GM12878 (cell line): Measurements from ENCODE around the gene DHCR24. TPM values are rescaled to one million over a fixed set of nuclear protein-coding genes. Genes with fewer than 3 reads are reported as not detected.
A peak's percentile ranks its signal among the peaks of the same experiment; 100 is the strongest.

ENCODE experiments used
- ATAC-seq: fragments of 200-7000 bp; cut with Tn5 transposase; 3 replicates; pipeline ENCODE4 v1.9.1; 2020; ENCODE audit warnings: mild to moderate bottlenecking, moderate library complexity
- BruUV-seq: library from RNA; stranded (reverse); fragments of 400-500 nt; replicated peaks from 2 replicates; lab custom pipeline; 2021; lab: Mats Ljungman, UMichigan
- CTCF ChIA-PET: fragments of 300-600 bp; sonication (Branson Sonifier 250); formaldehyde crosslinking; extraction: SDS; loops from one replicate; lab custom pipeline; 2021; ENCODE audit warnings: inconsistent platforms; lab: Yijun Ruan, JAX
- POLR2A ChIA-PET: fragments of 350-600 bp; formaldehyde crosslinking; extraction: SDS; loops from one replicate; lab custom pipeline; 2021; ENCODE audit warnings: inconsistent platforms; lab: Charles Lee
- RAD21 ChIA-PET: fragments of 300-600 bp; sonication (Branson Sonifier 250); formaldehyde crosslinking; loops from one replicate; lab custom pipeline; 2023; ENCODE audit warnings: antibody characterized with exemption; ENCODE audit not compliant: unreplicated experiment; lab: Charles Lee
- SMC1A ChIA-PET: fragments of 300-600 bp; sonication (Branson Sonifier 250); formaldehyde crosslinking; loops from one replicate; lab custom pipeline; 2023; ENCODE audit not compliant: unreplicated experiment, uncharacterized antibody; lab: Charles Lee
- DNase-seq: peaks from one replicate; pipeline ENCODE4 v3.0.0-alpha.2; 2011; ENCODE audit warnings: low read depth, low spot score
- FAIRE-seq: peaks from 3 replicates; lab custom pipeline; 2011; peaks lifted over from hg19 to GRCh38; lab: Jason Lieb, UNC
- H2AFZ ChIP-seq: 2 replicates; pipeline ENCODE4 v1.6.0; 2011; ENCODE audit warnings: low read depth, low read length, control low read depth; ENCODE audit not compliant: control insufficient read depth
- H3K27ac ChIP-seq: 2 replicates; pipeline ENCODE4 v1.5.1; 2011; ENCODE audit warnings: control low read depth; ENCODE audit not compliant: control insufficient read depth, insufficient read depth
- H3K27me3 ChIP-seq, 2 experiments: replicated peaks in 1 of 2; 2 replicates each; pipeline versions ENCODE4 v1.6.0 to v1.6.1; 2011; ENCODE audit warnings: low read length in 1 of 2; ENCODE audit not compliant: control insufficient read depth in 2 of 2, insufficient read depth in 2 of 2
- H3K36me3 ChIP-seq, 2 experiments: 2 replicates each; pipeline ENCODE4 v1.5.1; 2011; ENCODE audit warnings: low read length in 1 of 2; ENCODE audit not compliant: control insufficient read depth in 2 of 2, insufficient read depth in 2 of 2
- H3K4me1 ChIP-seq: 2 replicates; pipeline ENCODE4 v1.6.1; 2011; ENCODE audit warnings: mild to moderate bottlenecking, low read length, moderate library complexity, mixed read lengths; ENCODE audit not compliant: control insufficient read depth, insufficient read depth
- H3K4me2 ChIP-seq: 2 replicates; pipeline ENCODE4 v1.6.0; 2011; ENCODE audit warnings: control low read depth; ENCODE audit not compliant: control insufficient read depth, insufficient read depth
- H3K4me3 ChIP-seq: fragments of 200-600 bp; sonication (generic); 2 replicates; pipeline ENCODE4 v1.5.1; 2016
- H3K79me2 ChIP-seq: 2 replicates; pipeline ENCODE4 v1.6.0; 2011; ENCODE audit warnings: low read length; ENCODE audit not compliant: control insufficient read depth, insufficient read depth
- H3K9ac ChIP-seq: 2 replicates; pipeline ENCODE4 v1.8.0; 2011; ENCODE audit warnings: low read length, control low read depth, mixed read lengths; ENCODE audit not compliant: control insufficient read depth, insufficient read depth
- H3K9me3 ChIP-seq: replicated peaks from 3 replicates; pipeline ENCODE4 v1.5.1; 2011; ENCODE audit warnings: mild to moderate bottlenecking, low read length; ENCODE audit not compliant: control insufficient read depth, insufficient read depth
- H4K20me1 ChIP-seq: 2 replicates; pipeline ENCODE4 v1.6.0; 2011; ENCODE audit not compliant: control insufficient read depth, insufficient read depth
- IKZF2 ChIP-seq, 2 experiments: fragments of 450-650 bp; IDR thresholded peaks; 2 replicates each; pipeline ENCODE4 v1.6.1; 2017; ENCODE audit warnings: mild to moderate bottlenecking in 2 of 2, moderate library complexity in 2 of 2
- MLLT1 ChIP-seq: fragments of 450-650 bp; IDR thresholded peaks from 2 replicates; pipeline ENCODE4 v1.6.1; 2016; ENCODE audit warnings: mild to moderate bottlenecking
- PKNOX1 ChIP-seq: fragments of 450-650 bp; IDR thresholded peaks from 2 replicates; pipeline ENCODE4 v1.6.1; 2016; ENCODE audit warnings: mild to moderate bottlenecking
- SPI1 ChIP-seq: IDR thresholded peaks from 2 replicates; pipeline ENCODE4 v1.6.1; 2011; ENCODE audit warnings: low read depth, mild to moderate bottlenecking, low read length, moderate library complexity, borderline replicate concordance; ENCODE audit not compliant: insufficient read depth
- ZBTB40 ChIP-seq: fragments of 450-650 bp; IDR thresholded peaks from 2 replicates; pipeline ENCODE4 v1.6.1; 2016; ENCODE audit warnings: mild to moderate bottlenecking, moderate library complexity, borderline replicate concordance
- WGBS: methylation state at CpG from one replicate; pipeline ENCODE4 v1.1.6; 2016; ENCODE audit warnings: low lambda C conversion rate; ENCODE audit not compliant: insufficient replicate concordance, insufficient coverage; ENCODE audit errors: missing lambda C conversion rate; 5-methylcytosine and 5-hydroxymethylcytosine counted together
- in situ Hi-C: fragments of 300-500 bp; cut with MboI; formaldehyde crosslinking; loops from 9 replicates; pipeline ENCODE4 v1.14.3; 2018; ENCODE audit warnings: mixed read lengths
- intact Hi-C: fragments of 100-400 bp; cut with micrococcal nuclease; formaldehyde crosslinking; loops from one replicate; pipeline ENCODE4 v1.14.2; 2022; ENCODE audit not compliant: unreplicated experiment
- polyA plus RNA-seq, 11 experiments: library from polyadenylated mRNA; depleted of rRNA in 4 of 11; unstranded in 6 of 11; stranded (reverse) in 5 of 11; fragments of >200 nt; fragmentation: Nextera tagmentation in 4 of 11; fragmentation: Illumina TruSeq in 1 of 11; extraction: Ambion mirVana in 4 of 11; extraction: Trizol in 1 of 11; gene quantifications; 1 replicate in 1 of 11; 2 replicates in 10 of 11; pipeline versions ENCODE4 v1.2.1 to v1.2.3, GENCODE V29; 2011 to 2016; ENCODE audit warnings: inconsistent platforms in 2 of 11, missing spikeins in 2 of 11, low read depth in 1 of 11
- total RNA-seq, 4 experiments: library from RNA; depleted of rRNA in 3 of 4; stranded (reverse); fragments of >200 nt in 3 of 4; fragmentation: Illumina TruSeq in 1 of 4; extraction: Trizol in 1 of 4; gene quantifications; 2 replicates each; pipeline versions ENCODE4 v1.2.1 to v1.2.3, GENCODE V29; 2013 to 2021

DHCR24 gene
- total and polyA plus RNA-seq, 10 of the 15 experiments (the other 5 are each of a cell fraction or from before 2014, with no cell fraction given) = 23.3 to 169 (median 120) TPM

GRCh38 chr1:54885807-54886723 is 930 bp downstream of the DHCR24 start:
- ChIA-PET RAD21 (interaction anchor here (1.2 to 1.3 kb wide), 2 partner anchors 12 to 59 kb away, joined by 3 to 10 read pairs; no protein-coding TSS in a partner anchor), CTCF (interaction anchor here (0.7 to 2.0 kb wide), 6 partner anchors 11 to 528 kb away, joined by 3 to 7 read pairs (median 4); no protein-coding TSS in a partner anchor)
- BruUV-seq = TSS peak; percentile 59
- in situ Hi-C loops = no loop called here
- TF ChIP-seq IKZF2 (IDR thresholded peaks at IDR 0.05) (peak in 1 of 2 experiments; percentile 14; a peak in 1 of 4 replicates), ZBTB40 (no peak; the same call in 1 of the 2 replicates), SPI1 (peak; percentile 19; the same call in 1 of the 2 replicates), PKNOX1 (no peak), MLLT1 (peak; percentile 50)
- TF ChIP-seq, all 136 proteins: peak for 3
- H3K9ac ChIP-seq = peak overlapping the region; percentile 71
- peaks cover 6% of the 10 kb centered on the region; the same call in 1 of the 2 replicates for H4K20me1 ChIP-seq
- H3K4me2 ChIP-seq = peak overlapping the region; percentile 56
- H3K27me3 ChIP-seq = no peaks in the 10 kb centered on the region
- ATAC-seq (peak; percentile 4; the same call in 2 of the 3 replicates), DNase-seq (no peak), FAIRE-seq (no peak)
- peaks cover 55% of the 10 kb centered on the region for H3K79me2 ChIP-seq
- ChIA-PET POLR2A (interaction anchor here (0.9 to 1.5 kb wide), 4 partner anchors 24 to 834 kb away, joined by 3 to 6 read pairs (median 3); no protein-coding TSS in a partner anchor), SMC1A (interaction anchor here (1.0 to 5.6 kb wide), 4 partner anchors 12 to 84 kb away, joined by 3 to 28 read pairs (median 4); no protein-coding TSS in a partner anchor)
- peaks cover 13% of the 10 kb centered on the region for H3K4me1 ChIP-seq
- WGBS = 8% methylated on average over 24 of the region's 24 CpGs
- peak overlapping the region; percentile 77 for H3K27ac ChIP-seq
- H3K4me3 ChIP-seq = peak overlapping the region; percentile 81
- intact Hi-C loops = no loop called here
- peaks cover 0 to 13% of the 10 kb centered on the region in 2 experiments; a peak in 2 of 4 replicates for H3K36me3 ChIP-seq
- peaks cover 1% of the 10 kb centered on the region; the same call in 1 of the 3 replicates for H3K9me3 ChIP-seq
- H2AFZ ChIP-seq = peak overlapping the region; percentile 39
